GM12801 (cell line): ENCODE measurements around the gene STK39.

Source experiments
- TF ChIP-seq, protein P1 (sequence below): IDR thresholded peaks from one replicate; pipeline ENCODE4 v1.5.1; 2011; ENCODE audit warnings: control low read depth; ENCODE audit not compliant: insufficient read length; ENCODE audit errors: extremely low read depth

STK39 gene

GRCh38 chr2:168186452-168186851 lies 60.9 kb downstream of the STK39 start:
- TF ChIP-seq, protein P1, sequence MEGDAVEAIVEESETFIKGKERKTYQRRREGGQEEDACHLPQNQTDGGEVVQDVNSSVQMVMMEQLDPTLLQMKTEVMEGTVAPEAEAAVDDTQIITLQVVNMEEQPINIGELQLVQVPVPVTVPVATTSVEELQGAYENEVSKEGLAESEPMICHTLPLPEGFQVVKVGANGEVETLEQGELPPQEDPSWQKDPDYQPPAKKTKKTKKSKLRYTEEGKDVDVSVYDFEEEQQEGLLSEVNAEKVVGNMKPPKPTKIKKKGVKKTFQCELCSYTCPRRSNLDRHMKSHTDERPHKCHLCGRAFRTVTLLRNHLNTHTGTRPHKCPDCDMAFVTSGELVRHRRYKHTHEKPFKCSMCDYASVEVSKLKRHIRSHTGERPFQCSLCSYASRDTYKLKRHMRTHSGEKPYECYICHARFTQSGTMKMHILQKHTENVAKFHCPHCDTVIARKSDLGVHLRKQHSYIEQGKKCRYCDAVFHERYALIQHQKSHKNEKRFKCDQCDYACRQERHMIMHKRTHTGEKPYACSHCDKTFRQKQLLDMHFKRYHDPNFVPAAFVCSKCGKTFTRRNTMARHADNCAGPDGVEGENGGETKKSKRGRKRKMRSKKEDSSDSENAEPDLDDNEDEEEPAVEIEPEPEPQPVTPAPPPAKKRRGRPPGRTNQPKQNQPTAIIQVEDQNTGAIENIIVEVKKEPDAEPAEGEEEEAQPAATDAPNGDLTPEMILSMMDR: no peak

DNA sequence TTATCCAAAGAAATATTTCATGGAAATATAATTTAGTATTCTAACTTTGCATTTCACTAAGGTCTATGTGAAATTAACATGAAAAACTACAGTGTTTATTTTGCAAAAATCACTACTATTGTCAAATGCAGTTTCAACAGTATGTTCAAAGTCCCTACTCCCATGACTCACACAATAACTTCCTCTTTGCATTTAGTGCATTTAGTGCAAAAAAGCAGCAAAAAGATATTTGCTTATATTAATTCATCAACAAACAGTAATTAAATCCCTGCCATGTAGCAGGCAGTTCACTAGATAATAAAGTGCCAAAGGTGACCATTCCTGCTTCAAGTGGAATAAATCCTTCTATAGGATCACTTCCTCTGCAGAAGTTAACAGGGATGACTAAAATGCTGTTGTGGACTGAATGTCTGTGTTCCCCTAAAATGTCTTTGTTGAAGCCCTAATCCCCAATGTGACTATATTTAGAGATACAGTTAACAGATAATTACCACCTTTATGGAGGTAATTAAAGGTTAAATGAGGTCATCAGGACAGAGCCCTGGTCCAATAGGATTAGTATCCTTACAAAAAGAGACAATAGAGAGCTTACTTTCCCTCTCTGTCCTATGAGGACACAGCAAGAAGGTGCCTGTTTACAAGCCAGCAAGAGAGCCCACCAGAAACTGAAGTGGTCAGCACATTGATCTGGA lies 61.7 kb downstream of the STK39 start:
- TF ChIP-seq, protein P1: no peak

DNA sequence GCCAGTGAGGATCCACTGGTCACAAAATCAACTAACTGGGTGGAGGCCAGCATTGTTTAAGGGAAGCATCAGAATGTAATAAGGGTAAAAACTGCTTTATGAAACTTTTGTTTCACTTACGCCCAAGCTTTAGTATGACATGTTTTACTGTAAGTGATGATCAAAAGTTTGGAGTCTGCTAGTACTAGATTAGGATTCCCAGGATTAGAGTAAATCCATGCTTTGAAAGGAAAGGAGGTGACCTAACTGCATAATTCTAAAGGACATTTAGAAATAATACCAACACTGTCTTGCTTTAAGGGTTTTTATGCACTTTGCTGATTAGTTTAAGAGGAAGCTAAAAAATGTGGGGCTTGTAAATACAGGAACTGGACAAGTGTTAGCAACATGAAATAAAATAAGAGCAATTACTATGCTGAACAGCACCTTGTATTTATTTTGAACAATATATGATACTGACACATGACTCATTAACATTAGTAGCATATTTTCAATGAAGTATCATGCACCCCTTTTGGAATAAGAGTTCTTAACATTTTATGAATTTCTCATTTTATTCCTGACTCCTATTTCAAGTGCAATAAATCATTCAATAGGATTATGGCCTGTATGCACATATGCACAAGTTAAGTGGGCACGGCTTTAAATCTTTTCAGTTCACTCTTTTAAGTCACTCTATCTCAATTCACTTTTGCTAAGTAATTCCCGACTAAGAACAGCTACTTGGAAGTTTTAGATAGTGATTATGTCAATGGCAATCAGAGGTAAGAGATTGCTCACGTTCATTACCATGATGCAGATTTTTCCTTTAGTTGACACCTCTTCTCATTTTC lies 62.5 kb downstream of the STK39 start:
- TF ChIP-seq, protein P1: no peak

DNA sequence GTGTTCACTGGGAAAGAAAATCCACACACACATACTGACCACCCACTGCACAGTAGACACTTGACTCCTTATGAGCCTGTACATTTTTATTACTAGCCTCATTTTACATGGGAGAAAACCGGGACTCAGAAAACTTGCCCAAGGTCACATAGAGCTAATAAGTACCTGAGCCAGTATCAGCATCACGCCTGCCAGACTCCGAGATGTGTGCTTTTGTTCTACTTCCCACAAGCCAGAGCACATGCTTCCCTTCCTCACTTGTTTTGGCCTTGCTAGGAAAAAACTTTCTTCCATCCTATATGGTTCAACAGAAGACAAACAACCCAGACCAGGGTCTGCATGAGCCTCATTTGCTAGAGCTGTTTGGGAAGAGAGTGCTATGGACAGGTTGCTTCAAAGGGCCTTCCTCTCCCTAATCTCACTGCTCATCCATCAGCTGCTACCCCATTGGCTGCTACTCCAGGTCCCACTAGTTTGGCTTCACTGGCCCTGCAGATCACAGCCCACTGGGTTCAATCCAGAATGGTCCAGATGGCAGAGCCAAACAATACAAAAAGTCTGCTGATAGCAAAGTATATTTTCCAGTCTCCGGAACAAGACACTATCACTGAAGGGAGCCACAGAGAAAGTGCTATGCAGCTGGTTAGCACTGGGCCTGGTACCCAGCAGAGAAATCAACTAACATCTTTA lies 63.9 kb downstream of the STK39 start:
- TF ChIP-seq, protein P1: no peak

DNA sequence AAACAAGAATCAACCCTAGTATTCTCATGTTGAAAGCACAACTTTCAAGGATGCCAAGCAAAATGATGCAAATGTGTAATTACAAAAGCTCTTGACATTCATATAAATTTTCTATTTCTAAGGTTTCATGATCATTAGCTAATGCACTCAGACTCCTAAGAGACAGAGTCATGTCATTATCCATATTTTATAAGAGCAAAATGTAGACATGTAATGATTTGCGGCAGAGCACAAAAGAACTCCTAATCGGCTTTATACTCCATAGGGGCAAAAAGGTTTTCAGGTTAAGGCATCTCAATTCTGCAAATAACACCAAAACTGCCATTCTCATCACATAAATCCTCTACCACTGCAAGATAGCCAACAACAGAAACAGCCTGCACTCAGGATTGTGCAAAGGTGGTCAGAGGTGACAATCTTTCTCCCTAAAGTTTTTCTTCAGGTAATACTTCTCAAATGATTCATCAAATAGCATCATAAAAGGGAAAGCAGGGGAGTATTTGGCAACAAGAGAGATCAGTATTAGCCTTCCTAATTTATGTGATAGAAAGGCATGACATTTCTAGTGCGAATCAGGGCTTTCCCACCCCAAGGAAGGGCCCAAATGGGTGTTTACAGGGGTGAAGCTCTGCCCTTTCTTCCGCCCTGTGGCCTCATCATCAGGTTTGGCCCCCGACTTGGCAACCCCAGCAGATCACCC lies 64.7 kb downstream of the STK39 start:
- TF ChIP-seq, protein P1: no peak

GRCh38 chr2:168181825-168182224 lies 65.6 kb downstream of the STK39 start:
- TF ChIP-seq, protein P1: no peak

DNA sequence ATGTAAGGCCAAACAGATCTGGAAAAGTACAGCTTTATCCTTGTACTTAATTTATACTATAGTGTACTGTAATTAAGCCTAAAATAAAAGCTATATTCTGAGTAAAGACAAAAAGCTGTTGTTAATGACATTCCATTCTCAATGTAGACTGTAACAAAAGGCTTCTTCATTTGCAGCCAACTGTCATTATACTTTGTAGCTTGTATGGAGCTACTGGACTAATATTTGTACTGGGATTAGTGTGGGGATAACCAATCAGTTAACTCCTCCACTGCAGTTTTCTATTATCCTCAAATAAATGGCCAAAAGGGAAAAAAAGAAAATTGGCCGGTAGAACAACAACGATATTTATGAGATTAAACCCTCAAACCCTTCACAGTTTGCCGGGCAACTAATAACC lies 66.5 kb downstream of the STK39 start:
- TF ChIP-seq, protein P1: no peak
